Heart left ventricle (tissue), 13 donors: ENCODE results near the gene CENPP.

Experiments
- CTCF ChIP-seq, 12 donors: fragments of 200-600 bp; sonication (generic) in 4 of 12; IDR thresholded peaks; one replicate each; pipeline versions ENCODE4 v1.5.0 to v1.8.0; 2018 to 2022; ENCODE audit warnings: antibody characterized with exemption in 12 of 12, mild to moderate bottlenecking in 5 of 12
- POLR2A ChIP-seq, 2 donors: fragments of 450-650 bp; IDR thresholded peaks; one replicate each; pipeline ENCODE4 v1.6.1; 2017; ENCODE audit warnings: antibody characterized with exemption in 2 of 2, mild to moderate bottlenecking in 2 of 2, moderate library complexity in 2 of 2
- donor health status: ischemic (EF 13 %, LVEDD 7.1; RV severe dilation, severe dysfunction).
- donor health status: DM: no; HTN: yes; CAD: no.
- donor health status: DM: no; HTN: no; CAD: no.
- donor health status: ischemic (EF 25% LVEDD 6.9; RV normal size, moderate dysfunction).
- donor health status: ischemic (EF 25% LVEDD 5.7; RV mildly dilated, moderate dysfunction).
- donor health status: ischemic (EF 35%, LVEDD 5.7; RV mildly dilated, moderate dysfunction).
- donor health status: nonischemic (EF 11% LVEDD 7.7; RV severe dilation, severe dysfunction).
- donor health status: DM: yes; HTN: yes; CAD: no.
- donor health status: PGD.
- donor health status: ischemic (EF 29% LVEDD 5.4; RV normal size, mild dysfunction).
- donor health status: nonischemic (EF 23%, LVEDD 6.1; RV moderate dilation, normal function).

GRCh38 chr9:92402826-92403745 is 77.3 kb downstream of the CENPP start:
- no peak for TF ChIP-seq CTCF (IDR thresholded peaks at IDR 0.05)
- TF ChIP-seq POLR2A (IDR thresholded peaks at IDR 0.05), result no peak
